Fibroblast of pulmonary artery (primary cell): Measurements from ENCODE around the gene GON7.

Experiments
- DNase-seq: peaks from one replicate; pipeline ENCODE4 v3.0.0-alpha.2; 2010; ENCODE audit warnings: low read depth
- H3K4me3 ChIP-seq: replicated peaks from 2 replicates; pipeline ENCODE4 v1.5.1; 2011; ENCODE audit warnings: low read depth, mild to moderate bottlenecking, control low read depth, low read length, moderate library complexity
- TF ChIP-seq, protein P1 (sequence below): IDR thresholded peaks from 2 replicates; pipeline ENCODE4 v1.5.1; 2011; ENCODE audit warnings: mild to moderate bottlenecking, control low read depth, low read length, inconsistent platforms; ENCODE audit errors: missing control alignments

Gene GON7

DNA sequence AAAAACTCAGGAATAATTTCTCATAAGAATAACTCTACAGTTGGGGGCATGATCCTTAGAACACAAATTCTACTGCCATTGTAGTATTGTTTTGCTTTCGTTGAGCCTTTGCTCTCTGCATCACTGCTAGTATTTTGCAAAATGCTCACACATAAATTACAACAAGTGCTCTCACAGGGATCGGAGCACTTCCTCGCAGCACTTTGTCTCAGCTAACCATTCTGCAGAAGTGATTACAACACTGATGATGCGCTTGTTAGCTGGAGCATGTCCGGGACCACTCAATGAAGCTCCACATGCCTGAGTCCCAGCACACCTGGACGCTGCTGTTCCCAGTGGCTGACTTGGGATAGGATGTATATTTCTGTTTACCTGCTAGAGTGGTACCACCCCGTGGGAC lies 53.7 kb downstream of the GON7 start:
- no peak for DNase-seq
- TF ChIP-seq, protein P1, sequence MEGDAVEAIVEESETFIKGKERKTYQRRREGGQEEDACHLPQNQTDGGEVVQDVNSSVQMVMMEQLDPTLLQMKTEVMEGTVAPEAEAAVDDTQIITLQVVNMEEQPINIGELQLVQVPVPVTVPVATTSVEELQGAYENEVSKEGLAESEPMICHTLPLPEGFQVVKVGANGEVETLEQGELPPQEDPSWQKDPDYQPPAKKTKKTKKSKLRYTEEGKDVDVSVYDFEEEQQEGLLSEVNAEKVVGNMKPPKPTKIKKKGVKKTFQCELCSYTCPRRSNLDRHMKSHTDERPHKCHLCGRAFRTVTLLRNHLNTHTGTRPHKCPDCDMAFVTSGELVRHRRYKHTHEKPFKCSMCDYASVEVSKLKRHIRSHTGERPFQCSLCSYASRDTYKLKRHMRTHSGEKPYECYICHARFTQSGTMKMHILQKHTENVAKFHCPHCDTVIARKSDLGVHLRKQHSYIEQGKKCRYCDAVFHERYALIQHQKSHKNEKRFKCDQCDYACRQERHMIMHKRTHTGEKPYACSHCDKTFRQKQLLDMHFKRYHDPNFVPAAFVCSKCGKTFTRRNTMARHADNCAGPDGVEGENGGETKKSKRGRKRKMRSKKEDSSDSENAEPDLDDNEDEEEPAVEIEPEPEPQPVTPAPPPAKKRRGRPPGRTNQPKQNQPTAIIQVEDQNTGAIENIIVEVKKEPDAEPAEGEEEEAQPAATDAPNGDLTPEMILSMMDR, result no peak
- no peak overlapping the region for H3K4me3 ChIP-seq
